MM.1S (cell line): ENCODE measurements around the gene RRP12.
A peak's percentile ranks its signal among the peaks of the same experiment; 100 is the strongest.

ENCODE experiments used
- DNase-seq: peaks from one replicate; pipeline ENCODE4 v3.0.0-alpha.2; 2015
- H2AFZ ChIP-seq: fragments of 300-600 bp; sonication (generic); 2 replicates; pipeline ENCODE4 v1.6.0; 2016; ENCODE audit warnings: antibody characterized with exemption, low read length
- H3F3A ChIP-seq: fragments of 300-600 bp; sonication (generic); 2 replicates; pipeline ENCODE4 v1.6.1; 2016; ENCODE audit warnings: mild to moderate bottlenecking, antibody characterized with exemption, low read length, moderate library complexity, mixed read lengths; ENCODE audit not compliant: insufficient read depth
- H3K27ac ChIP-seq: fragments of 300-600 bp; sonication (generic); 2 replicates; pipeline ENCODE4 v1.5.1; 2016; ENCODE audit warnings: mild to moderate bottlenecking, low read length
- H3K27me3 ChIP-seq: fragments of 300-600 bp; sonication (generic); replicated peaks from 2 replicates; pipeline ENCODE4 v1.6.0; 2016; ENCODE audit warnings: low read length; ENCODE audit not compliant: insufficient read depth
- H3K36me3 ChIP-seq: fragments of 300-600 bp; sonication (generic); replicated peaks from 2 replicates; pipeline ENCODE4 v1.6.1; 2016; ENCODE audit warnings: mild to moderate bottlenecking, low read length, mixed read lengths; ENCODE audit not compliant: insufficient read depth
- H3K4me1 ChIP-seq: fragments of 300-600 bp; sonication (generic); 2 replicates; pipeline ENCODE4 v1.6.1; 2016; ENCODE audit warnings: low read length, mixed read lengths
- H3K4me2 ChIP-seq: fragments of 300-600 bp; sonication (generic); 2 replicates; pipeline ENCODE4 v1.6.0; 2016; ENCODE audit warnings: low read depth, low read length
- H3K4me3 ChIP-seq: fragments of 300-600 bp; sonication (generic); 2 replicates; pipeline ENCODE4 v1.5.1; 2016; ENCODE audit warnings: low read length, mixed read lengths
- H3K79me2 ChIP-seq: fragments of 300-600 bp; sonication (generic); 2 replicates; pipeline ENCODE4 v1.6.1; 2016; ENCODE audit warnings: mixed run types, low read length, mixed read lengths
- H3K9ac ChIP-seq: fragments of 300-600 bp; sonication (generic); 2 replicates; pipeline ENCODE4 v1.6.1; 2016; ENCODE audit warnings: low read length, mixed read lengths
- H3K9me2 ChIP-seq: fragments of 300-600 bp; sonication (generic); replicated peaks from 2 replicates; pipeline ENCODE4 v1.6.1; 2016; ENCODE audit warnings: mild to moderate bottlenecking, low read length, mixed read lengths; ENCODE audit not compliant: insufficient read depth
- H3K9me3 ChIP-seq: fragments of 300-600 bp; sonication (generic); replicated peaks from 2 replicates; pipeline ENCODE4 v1.6.1; 2016; ENCODE audit warnings: mild to moderate bottlenecking, low read length, mixed read lengths; ENCODE audit not compliant: insufficient read depth
- H4K20me1 ChIP-seq: fragments of 300-600 bp; sonication (generic); 2 replicates; pipeline ENCODE4 v1.6.1; 2016; ENCODE audit warnings: mild to moderate bottlenecking, low read length, moderate library complexity, mixed read lengths; ENCODE audit not compliant: insufficient read depth
- EZH2 ChIP-seq: fragments of 300-600 bp; sonication (generic); optimal IDR thresholded peaks from 2 replicates; pipeline ENCODE3; 2017; ENCODE audit warnings: low read depth, mild to moderate bottlenecking, antibody characterized with exemption, low read length, mixed read lengths
- EZH2phosphoT487 ChIP-seq: fragments of 300-600 bp; sonication (generic); IDR thresholded peaks from 2 replicates; pipeline ENCODE4 v1.6.1; 2018; ENCODE audit warnings: antibody characterized with exemption, low read length
- TF ChIP-seq, protein P1 (sequence below): fragments of 300-600 bp; sonication (generic); IDR thresholded peaks from 2 replicates; pipeline ENCODE4 v1.5.1; 2016; ENCODE audit warnings: antibody characterized with exemption, low read length, mixed read lengths

RRP12 gene

DNA sequence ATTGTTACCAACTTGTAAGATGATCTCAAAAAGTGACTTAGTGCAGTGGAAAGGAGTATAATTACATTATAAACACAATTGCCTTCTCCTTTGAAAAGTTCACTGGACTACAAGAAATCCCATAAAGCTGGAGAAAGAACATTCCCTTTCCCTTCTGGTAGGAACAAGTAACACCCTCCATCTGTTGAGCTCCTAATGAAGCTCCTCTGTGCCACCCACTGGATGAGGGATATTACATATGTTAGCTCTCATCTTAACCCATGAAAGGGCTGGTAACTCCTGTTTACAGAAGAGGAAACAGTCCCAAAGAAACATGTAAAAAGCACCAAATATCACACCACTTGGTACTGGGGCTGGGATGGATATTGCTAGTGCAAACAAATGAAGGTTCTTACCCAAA, 32.9 kb upstream of the RRP12 start:
- H3K27me3 ChIP-seq, result no peaks in the 10 kb centered on the region
- H3K9ac ChIP-seq, result no peak overlapping the region
- no peak overlapping the region for H3K4me3 ChIP-seq
- no peak overlapping the region for H2AFZ ChIP-seq
- no peak overlapping the region for H3K27ac ChIP-seq
- H3F3A ChIP-seq, result peaks cover 21% of the 10 kb centered on the region
- peaks cover 24% of the 10 kb centered on the region for H3K79me2 ChIP-seq
- H4K20me1 ChIP-seq, result peaks cover 8% of the 10 kb centered on the region; the same call in 1 of the 2 replicates
- no peak for DNase-seq
- no peaks in the 10 kb centered on the region for H3K4me1 ChIP-seq
- TF ChIP-seq EZH2, result no peak
- TF ChIP-seq, protein P1, sequence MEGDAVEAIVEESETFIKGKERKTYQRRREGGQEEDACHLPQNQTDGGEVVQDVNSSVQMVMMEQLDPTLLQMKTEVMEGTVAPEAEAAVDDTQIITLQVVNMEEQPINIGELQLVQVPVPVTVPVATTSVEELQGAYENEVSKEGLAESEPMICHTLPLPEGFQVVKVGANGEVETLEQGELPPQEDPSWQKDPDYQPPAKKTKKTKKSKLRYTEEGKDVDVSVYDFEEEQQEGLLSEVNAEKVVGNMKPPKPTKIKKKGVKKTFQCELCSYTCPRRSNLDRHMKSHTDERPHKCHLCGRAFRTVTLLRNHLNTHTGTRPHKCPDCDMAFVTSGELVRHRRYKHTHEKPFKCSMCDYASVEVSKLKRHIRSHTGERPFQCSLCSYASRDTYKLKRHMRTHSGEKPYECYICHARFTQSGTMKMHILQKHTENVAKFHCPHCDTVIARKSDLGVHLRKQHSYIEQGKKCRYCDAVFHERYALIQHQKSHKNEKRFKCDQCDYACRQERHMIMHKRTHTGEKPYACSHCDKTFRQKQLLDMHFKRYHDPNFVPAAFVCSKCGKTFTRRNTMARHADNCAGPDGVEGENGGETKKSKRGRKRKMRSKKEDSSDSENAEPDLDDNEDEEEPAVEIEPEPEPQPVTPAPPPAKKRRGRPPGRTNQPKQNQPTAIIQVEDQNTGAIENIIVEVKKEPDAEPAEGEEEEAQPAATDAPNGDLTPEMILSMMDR, result no peak
- TF ChIP-seq EZH2phosphoT487, result no peak
- peaks cover 7% of the 10 kb centered on the region; the same call in 1 of the 2 replicates for H3K36me3 ChIP-seq
- no peaks in the 10 kb centered on the region for H3K9me3 ChIP-seq
- no peak overlapping the region for H3K4me2 ChIP-seq
- no peaks in the 10 kb centered on the region for H3K9me2 ChIP-seq

DNA sequence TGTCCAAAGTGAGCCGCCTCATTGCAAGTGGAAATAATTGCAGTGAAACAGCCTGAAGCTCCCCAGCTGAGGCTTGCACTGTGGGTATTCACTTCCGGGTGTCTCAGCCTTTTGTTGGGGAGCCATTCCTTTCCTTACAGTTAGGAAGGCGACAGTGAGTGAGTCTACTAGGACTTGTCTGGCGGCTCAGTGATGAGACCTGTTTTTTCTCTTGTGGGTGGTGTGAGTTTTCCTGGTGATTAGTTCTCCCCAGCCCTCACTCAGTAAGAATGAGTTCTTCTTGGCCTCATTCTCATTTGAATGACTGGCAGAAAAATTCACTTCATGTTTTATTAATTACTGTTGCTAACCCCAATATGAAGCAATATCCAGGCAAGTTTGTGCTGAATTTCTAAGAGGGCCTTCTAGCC, 27.4 kb upstream of the RRP12 start:
- Histone ChIP-seq H3K9me3 (no peaks in the 10 kb centered on the region), H3K4me3 (peak overlapping the region; percentile 93; the same call in 1 of the 2 replicates), H3K4me2 (peak overlapping the region; percentile 87; the same call in 1 of the 2 replicates), H3K27ac (no peak overlapping the region), H2AFZ (no peak overlapping the region), H3K9me2 (no peaks in the 10 kb centered on the region), H3K36me3 (peaks cover 7% of the 10 kb centered on the region; the same call in 1 of the 2 replicates), H3K9ac (no peak overlapping the region), H3K27me3 (no peaks in the 10 kb centered on the region), H4K20me1 (peaks cover 11% of the 10 kb centered on the region), H3K79me2 (peaks cover 54% of the 10 kb centered on the region), H3K4me1 (peaks cover 14% of the 10 kb centered on the region), H3F3A (peaks cover 9% of the 10 kb centered on the region)
- TF ChIP-seq, protein P1, result no peak
- no peak for TF ChIP-seq EZH2
- TF ChIP-seq EZH2phosphoT487, result no peak
- no peak for DNase-seq

DNA sequence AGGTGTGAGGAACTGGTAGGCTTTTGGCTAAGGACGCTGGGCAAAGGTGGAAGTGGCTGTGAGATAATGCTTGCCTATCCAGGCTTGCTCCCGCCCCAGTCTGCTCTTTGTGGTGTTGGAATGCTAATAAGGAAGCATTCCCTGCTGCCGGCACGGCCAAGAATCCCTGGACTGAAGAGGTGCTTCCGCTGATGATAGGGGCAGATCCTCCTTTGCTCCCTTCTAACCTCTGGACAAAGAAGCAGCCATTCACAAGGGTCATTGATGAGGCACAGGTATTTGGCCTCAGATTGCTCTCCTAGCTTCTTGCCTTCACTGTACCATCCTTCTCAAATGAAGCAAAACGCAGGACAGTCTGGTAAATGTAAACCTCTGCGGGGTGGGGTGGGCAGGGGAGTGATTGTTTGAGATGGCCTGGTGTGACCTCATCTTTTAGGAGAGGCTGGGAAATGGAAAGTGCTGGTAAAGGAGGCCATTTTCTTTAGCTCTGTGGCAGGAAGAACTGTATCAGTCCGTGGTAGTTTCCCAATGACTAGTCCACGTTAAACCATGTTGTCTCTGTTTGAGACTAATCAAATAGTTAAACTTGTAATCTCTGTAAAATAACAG, 26.5 kb upstream of the RRP12 start:
- DNase-seq, result no peak
- TF ChIP-seq, protein P1, result no peak
- TF ChIP-seq EZH2phosphoT487 (no peak), EZH2 (no peak)
- H3K9me2 ChIP-seq, result no peaks in the 10 kb centered on the region
- peaks cover 11% of the 10 kb centered on the region for H4K20me1 ChIP-seq
- peaks cover 6% of the 10 kb centered on the region for H3F3A ChIP-seq
- H3K27ac ChIP-seq, result no peak overlapping the region
- H3K36me3 ChIP-seq, result peaks cover 7% of the 10 kb centered on the region; the same call in 1 of the 2 replicates
- peaks cover 14% of the 10 kb centered on the region for H3K4me1 ChIP-seq
- no peaks in the 10 kb centered on the region for H3K9me3 ChIP-seq
- peaks cover 54% of the 10 kb centered on the region for H3K79me2 ChIP-seq
- peak overlapping the region; percentile 93 for H3K4me3 ChIP-seq
- H3K9ac ChIP-seq, result peak overlapping the region; percentile 89; the same call in 1 of the 2 replicates
- peak overlapping the region; percentile 87 for H3K4me2 ChIP-seq
- no peak overlapping the region for H2AFZ ChIP-seq
- no peaks in the 10 kb centered on the region for H3K27me3 ChIP-seq
